H9 (cell line): ENCODE measurements around the gene LENG1. TPM values are rescaled to one million over a fixed set of nuclear protein-coding genes. Genes with fewer than 3 reads are reported as not detected.

Experiments used
- DNase-seq: peaks from one replicate; pipeline ENCODE4 v3.0.0-alpha.2; 2017
- H2AFZ ChIP-seq: one replicate; pipeline ENCODE4 v1.6.1; 2013; ENCODE audit warnings: mild to moderate bottlenecking, low read length, control low read depth, moderate library complexity
- H2AK5ac ChIP-seq: 2 replicates; pipeline ENCODE4 v1.6.1; 2013; ENCODE audit warnings: low read length, control low read depth, mixed read lengths; ENCODE audit not compliant: insufficient read length
- H2BK120ac ChIP-seq: one replicate; pipeline ENCODE4 v1.6.1; 2013; ENCODE audit warnings: low read depth, mild to moderate bottlenecking, low read length, control low read depth, inconsistent platforms; ENCODE audit not compliant: poor library complexity, severe bottlenecking
- H2BK12ac ChIP-seq: 2 replicates; pipeline ENCODE4 v1.6.1; 2013; ENCODE audit warnings: low read length, control low read depth, mixed read lengths, low read depth; ENCODE audit not compliant: insufficient read length
- H2BK15ac ChIP-seq: 2 replicates; pipeline ENCODE4 v1.6.1; 2013; ENCODE audit warnings: low read depth, low read length, control low read depth
- H2BK20ac ChIP-seq: one replicate; pipeline ENCODE4 v1.6.1; 2013; ENCODE audit warnings: low read depth, mild to moderate bottlenecking, low read length, control low read depth, inconsistent platforms; ENCODE audit not compliant: poor library complexity, severe bottlenecking
- H2BK5ac ChIP-seq: 2 replicates; pipeline ENCODE4 v1.6.1; 2013; ENCODE audit warnings: low read length, control low read depth, mixed read lengths; ENCODE audit not compliant: insufficient read length
- H3K14ac ChIP-seq: 2 replicates; pipeline ENCODE4 v1.6.1; 2013; ENCODE audit warnings: low read length, control low read depth; ENCODE audit not compliant: insufficient read depth
- H3K18ac ChIP-seq: 2 replicates; pipeline ENCODE4 v1.6.1; 2013; ENCODE audit warnings: low read depth, mild to moderate bottlenecking, mixed read lengths, low read length, control low read depth; ENCODE audit not compliant: insufficient read length
- H3K23ac ChIP-seq: 2 replicates; pipeline ENCODE4 v1.6.1; 2013; ENCODE audit warnings: low read length, control low read depth, mixed read lengths, low read depth; ENCODE audit not compliant: insufficient read length
- H3K23me2 ChIP-seq: 2 replicates; pipeline ENCODE4 v1.6.1; 2013; ENCODE audit warnings: low read depth, mild to moderate bottlenecking, mixed read lengths, low read length, control low read depth; ENCODE audit not compliant: insufficient read length, poor library complexity, severe bottlenecking
- H3K27ac ChIP-seq: 2 replicates; pipeline ENCODE4 v1.5.1; 2013; ENCODE audit warnings: low read length, control low read depth, mixed read lengths, low read depth; ENCODE audit not compliant: insufficient read length
- H3K27me3 ChIP-seq: 2 replicates; pipeline ENCODE4 v1.6.1; 2013; ENCODE audit warnings: low read length, control low read depth, inconsistent platforms; ENCODE audit not compliant: insufficient read depth
- H3K4ac ChIP-seq: 2 replicates; pipeline ENCODE4 v1.6.1; 2013; ENCODE audit warnings: low read depth, mild to moderate bottlenecking, control low read depth, inconsistent platforms, low read length, moderate library complexity
- H3K4me1 ChIP-seq: 2 replicates; pipeline ENCODE4 v1.6.1; 2013; ENCODE audit warnings: low read length, control low read depth, inconsistent platforms; ENCODE audit not compliant: insufficient read depth
- H3K4me2 ChIP-seq: 2 replicates; pipeline ENCODE4 v1.6.1; 2013; ENCODE audit warnings: low read length, control low read depth, mixed read lengths; ENCODE audit not compliant: insufficient read length, insufficient read depth
- H3K56ac ChIP-seq: 2 replicates; pipeline ENCODE4 v1.6.1; 2013; ENCODE audit warnings: low read depth, mild to moderate bottlenecking, mixed read lengths, low read length, control low read depth; ENCODE audit not compliant: insufficient read length
- H3K79me1 ChIP-seq: 2 replicates; pipeline ENCODE4 v1.6.1; 2013; ENCODE audit warnings: low read depth, mild to moderate bottlenecking, moderate library complexity, low read length, control low read depth, inconsistent platforms; ENCODE audit not compliant: insufficient read depth, poor library complexity, severe bottlenecking
- H3K79me2 ChIP-seq: 2 replicates; pipeline ENCODE4 v1.6.1; 2013; ENCODE audit warnings: low read length, control low read depth, inconsistent platforms; ENCODE audit not compliant: insufficient read depth
- H3K9ac ChIP-seq: 2 replicates; pipeline ENCODE4 v1.6.1; 2013; ENCODE audit warnings: low read length, control low read depth, mixed read lengths; ENCODE audit not compliant: insufficient read length; ENCODE audit errors: extremely low read depth
- H3K9me3 ChIP-seq: one replicate; pipeline ENCODE4 v1.6.1; 2013; ENCODE audit warnings: low read depth, low read length, inconsistent platforms; ENCODE audit not compliant: control insufficient read depth
- H3T11ph ChIP-seq: one replicate; pipeline ENCODE4 v1.6.1; 2013; ENCODE audit warnings: mild to moderate bottlenecking, low read length, control low read depth, inconsistent platforms
- H4K20me1 ChIP-seq: one replicate; pipeline ENCODE4 v1.6.1; 2013; ENCODE audit not compliant: control insufficient read depth, insufficient read length, insufficient read depth
- H4K5ac ChIP-seq: 2 replicates; pipeline ENCODE4 v1.6.1; 2013; ENCODE audit warnings: low read depth, mild to moderate bottlenecking, mixed read lengths, low read length, control low read depth; ENCODE audit not compliant: insufficient read length
- H4K8ac ChIP-seq: replicated peaks from 2 replicates; pipeline ENCODE4 v1.6.1; 2013; ENCODE audit warnings: low read length, control low read depth, mixed read lengths, low read depth; ENCODE audit not compliant: insufficient read length
- H4K91ac ChIP-seq: 2 replicates; pipeline ENCODE4 v1.6.1; 2013; ENCODE audit warnings: low read depth, mild to moderate bottlenecking, moderate library complexity, mixed read lengths, low read length, control low read depth; ENCODE audit not compliant: insufficient read length
- H3K27ac Mint-ChIP-seq, 3 experiments: 2 replicates in 2 of 3; 3 replicates in 1 of 3; pipeline ENCODE4 v1.8.0; 2020 to 2021; ENCODE audit warnings: mixed read lengths in 3 of 3, mild to moderate bottlenecking in 1 of 3, moderate library complexity in 1 of 3
- H3K27me3 Mint-ChIP-seq: 2 replicates; pipeline ENCODE4 v1.8.0; 2021; ENCODE audit warnings: low read depth, mild to moderate bottlenecking, moderate library complexity, mixed read lengths
- H3K36me3 Mint-ChIP-seq, 3 experiments: 2 replicates in 2 of 3; 3 replicates in 1 of 3; pipeline ENCODE4 v1.8.0; 2020 to 2021; ENCODE audit warnings: low read depth in 3 of 3, mixed read lengths in 3 of 3; ENCODE audit not compliant: insufficient read depth in 1 of 3
- H3K4me1 Mint-ChIP-seq, 2 experiments: 2 replicates each; pipeline ENCODE4 v1.8.0; 2020; ENCODE audit warnings: mixed read lengths in 2 of 2
- H3K4me3 Mint-ChIP-seq, 2 experiments: 2 replicates in 1 of 2; 3 replicates in 1 of 2; pipeline ENCODE4 v1.8.0; 2020 to 2021; ENCODE audit warnings: mild to moderate bottlenecking in 2 of 2, mixed read lengths in 2 of 2, moderate library complexity in 1 of 2
- H3K9me3 Mint-ChIP-seq, 2 experiments: 2 replicates in 1 of 2; 3 replicates in 1 of 2; pipeline ENCODE4 v1.8.0; 2020; ENCODE audit warnings: mild to moderate bottlenecking in 2 of 2, mixed read lengths in 2 of 2, moderate library complexity in 1 of 2
- CTCF ChIP-seq: fragments of 200-600 bp; sonication (generic); conservative IDR thresholded peaks from 3 replicates; pipeline ENCODE4 v1.8.0; 2021; ENCODE audit warnings: antibody characterized with exemption, mild to moderate bottlenecking
- WGBS: extraction: QIAGEN DNeasy Blood & Tissue Kit; methylation state at CpG from one replicate; pipeline ENCODE4 v1.1.7; 2013; ENCODE audit warnings: missing lambda C conversion rate, low lambda C conversion rate, mixed read lengths; ENCODE audit not compliant: insufficient read length; ENCODE audit errors: extremely low coverage; 5-methylcytosine and 5-hydroxymethylcytosine counted together
- total RNA-seq: library from RNA; stranded (reverse); gene quantifications from 2 replicates; pipeline ENCODE4 v1.2.1, GENCODE V29; 2021

LENG1 gene
- total RNA-seq, 1 experiment from 2014 or later, result 7.1 TPM

GRCh38 chr19:54186351-54186750 is 26.8 kb upstream of the LENG1 start:
- no peak overlapping the region; a peak in 1 of 7 replicates for H3K27ac Mint-ChIP-seq
- no peak overlapping the region for H3K14ac ChIP-seq
- H3K27ac ChIP-seq, result no peak overlapping the region
- no peak overlapping the region for H2BK20ac ChIP-seq
- no peak overlapping the region for H3K9ac ChIP-seq
- no peaks in the 10 kb centered on the region for H3K9me3 ChIP-seq
- no peaks in the 10 kb centered on the region for H3K79me1 ChIP-seq
- no peak overlapping the region for H2BK5ac ChIP-seq
- H2BK120ac ChIP-seq, result no peak overlapping the region
- H3K4me1 ChIP-seq, result no peaks in the 10 kb centered on the region
- DNase-seq, result no peak
- TF ChIP-seq CTCF, result no peak
- no peak overlapping the region for H3T11ph ChIP-seq
- no peak overlapping the region; a peak in 1 of 5 replicates for H3K4me3 Mint-ChIP-seq
- no peaks in the 10 kb centered on the region for H3K27me3 ChIP-seq
- no peak overlapping the region for H2AK5ac ChIP-seq
- no peaks in the 10 kb centered on the region for H3K9me3 Mint-ChIP-seq
- H3K56ac ChIP-seq, result no peak overlapping the region
- H2BK12ac ChIP-seq, result no peak overlapping the region
- no peak overlapping the region for H4K5ac ChIP-seq
- peaks cover 3 to 13% of the 10 kb centered on the region in 2 experiments; a peak in 3 of 4 replicates for H3K4me1 Mint-ChIP-seq
- peaks cover 3% of the 10 kb centered on the region for H4K20me1 ChIP-seq
- H3K4ac ChIP-seq, result no peak overlapping the region
- no peak overlapping the region for H2BK15ac ChIP-seq
- H3K79me2 ChIP-seq, result no peaks in the 10 kb centered on the region
- H3K23ac ChIP-seq, result no peak overlapping the region
- H3K23me2 ChIP-seq, result peaks cover 5% of the 10 kb centered on the region
- H2AFZ ChIP-seq, result no peak overlapping the region
- no peak overlapping the region for H3K18ac ChIP-seq
- H4K91ac ChIP-seq, result no peak overlapping the region
- WGBS, result no CpG with 5 or more reads among the region's 8 CpGs
- no peak overlapping the region for H4K8ac ChIP-seq
- H3K4me2 ChIP-seq, result no peak overlapping the region
- H3K36me3 Mint-ChIP-seq, result peaks cover 21 to 41% (median 41%) of the 10 kb centered on the region in 3 experiments
- no peaks in the 10 kb centered on the region for H3K27me3 Mint-ChIP-seq
